Measurements from ENCODE around the gene SUSD6.

Gene SUSD6

DNA sequence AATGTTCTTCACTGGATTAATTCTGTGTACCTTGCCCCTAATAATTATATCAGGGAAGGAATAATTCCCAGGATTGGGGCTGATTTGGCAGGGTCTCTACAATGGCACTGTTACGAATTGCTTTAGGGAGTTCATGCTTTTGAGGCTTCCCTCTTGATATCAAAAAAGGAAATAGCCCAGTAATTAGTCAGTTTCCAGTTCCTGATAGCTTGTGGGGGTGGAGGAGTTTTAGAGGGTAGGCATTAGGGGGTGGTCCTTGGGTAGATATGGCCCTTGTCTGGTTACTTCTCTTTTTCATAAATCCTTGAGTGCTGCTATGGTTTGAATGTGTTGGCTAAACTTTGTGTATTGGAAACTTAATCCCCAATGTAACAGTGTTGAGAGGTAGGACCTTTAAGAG lies 149.4 kb downstream of the SUSD6 start:
- DNase-seq (ENCODE audit: low read depth in 2 of 2): no peak

DNA sequence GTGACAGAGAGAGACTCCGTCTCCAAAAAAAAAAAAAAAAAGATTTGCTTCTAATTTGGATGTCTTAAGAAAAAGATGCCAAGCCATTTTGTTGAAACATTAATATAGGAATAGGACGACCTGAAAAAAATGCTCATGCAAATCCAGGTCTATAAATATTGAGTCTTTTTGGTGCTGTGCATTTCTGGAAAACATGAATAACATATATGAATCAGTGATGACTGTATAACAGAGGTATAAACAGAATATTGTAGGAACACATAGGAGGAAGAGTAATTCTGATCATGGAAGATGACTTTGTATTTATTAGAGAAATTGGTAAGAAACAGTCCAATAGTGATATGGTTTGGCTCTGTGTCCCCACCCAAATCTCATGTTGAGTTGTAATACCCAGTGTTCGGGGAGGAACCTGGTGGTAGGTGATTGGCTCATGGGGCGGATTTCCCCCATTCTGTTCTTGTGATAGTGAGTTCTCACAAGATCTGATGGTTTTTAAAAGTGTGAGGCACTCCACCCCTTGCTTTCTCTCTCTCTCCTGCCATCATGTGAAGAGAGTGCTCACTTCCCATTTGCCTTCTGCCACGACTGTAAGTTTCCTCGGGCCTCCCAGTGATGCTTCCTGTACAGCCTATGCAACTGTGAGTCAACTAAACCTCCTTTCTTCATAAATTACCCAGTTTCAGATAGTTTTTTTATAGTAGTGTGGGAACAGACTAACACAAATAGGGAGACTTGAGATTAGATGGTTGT lies 152.5 kb downstream of the SUSD6 start:
- peak; percentile 21 to 26 for DNase-seq (ENCODE audit: low read depth in 2 of 2)
